HepG2 (cell line): ENCODE measurements around the gene IPMK. TPM values are rescaled to one million over a fixed set of nuclear protein-coding genes. Genes with fewer than 3 reads are reported as not detected.

Experiments used
- AGO2 ChIP-seq: fragments of 200-400 bp; formaldehyde crosslinking; optimal IDR thresholded peaks from 2 replicates; pipeline ENCODE3; 2017; ENCODE audit warnings: mild to moderate bottlenecking, low read depth, low read length, moderate library complexity
- ARID5B ChIP-seq: IDR thresholded peaks from 2 replicates; pipeline ENCODE4 v1.4.0; 2020; ENCODE audit warnings: mild to moderate bottlenecking, missing genetic modification reagents
- ARNT2 ChIP-seq: sonication (generic); formaldehyde crosslinking; IDR thresholded peaks from 2 replicates; pipeline ENCODE4 v1.8.0; 2022; ENCODE audit warnings: mild to moderate bottlenecking, low read depth, missing genetic modification reagents, moderate library complexity
- CREM ChIP-seq, 2 experiments: sonication (generic) in 1 of 2; formaldehyde crosslinking in 1 of 2; IDR thresholded peaks; 2 replicates each; pipeline versions ENCODE4 v1.4.0 to v1.6.1; 2016 to 2020; ENCODE audit warnings: antibody characterized with exemption in 1 of 2, mild to moderate bottlenecking in 1 of 2, missing genetic modification reagents in 1 of 2
- HNRNPLL ChIP-seq: fragments of 200-400 bp; formaldehyde crosslinking; IDR thresholded peaks from 2 replicates; pipeline ENCODE4 v1.6.1; 2017; ENCODE audit warnings: mild to moderate bottlenecking, low read depth, low read length; ENCODE audit not compliant: poor library complexity, severe bottlenecking
- KAT7 ChIP-seq: IDR thresholded peaks from 2 replicates; pipeline ENCODE4 v1.6.1; 2018; ENCODE audit warnings: borderline replicate concordance, missing compliant biosample characterization
- MEIS2 ChIP-seq: sonication (generic); formaldehyde crosslinking; IDR thresholded peaks from 2 replicates; pipeline ENCODE4 v1.9.0; 2021; ENCODE audit warnings: mild to moderate bottlenecking, missing genetic modification reagents
- POLR2A ChIP-seq, 2 experiments: IDR thresholded peaks; 2 replicates each; pipeline ENCODE4 v1.6.1; 2011; ENCODE audit warnings: low read depth in 2 of 2, low read length in 2 of 2, mild to moderate bottlenecking in 1 of 2, moderate library complexity in 1 of 2; ENCODE audit not compliant: insufficient read depth in 1 of 2
- SIN3B ChIP-seq: fragments of 150-350 bp; IDR thresholded peaks from 2 replicates; pipeline ENCODE4 v1.6.1; 2014; ENCODE audit warnings: low read length
- TARDBP ChIP-seq: sonication (generic); formaldehyde crosslinking; IDR thresholded peaks from 2 replicates; pipeline ENCODE4 v1.8.0; 2022; ENCODE audit warnings: mild to moderate bottlenecking, missing genetic modification reagents
- TFDP1 ChIP-seq: IDR thresholded peaks from 2 replicates; pipeline ENCODE4 v1.6.1; 2016; ENCODE audit warnings: missing compliant biosample characterization, missing genetic modification reagents, borderline replicate concordance
- TSC22D2 ChIP-seq: sonication (generic); formaldehyde crosslinking; IDR thresholded peaks from 2 replicates; pipeline ENCODE4 v1.5.1; 2020; ENCODE audit warnings: missing genetic modification reagents, mild to moderate bottlenecking, borderline replicate concordance
- ZFP91 ChIP-seq: sonication (generic); formaldehyde crosslinking; IDR thresholded peaks from 2 replicates; pipeline ENCODE4 v1.9.0; 2022; ENCODE audit warnings: missing genetic modification reagents, mild to moderate bottlenecking, borderline replicate concordance
- ZNF292 ChIP-seq: sonication (generic); formaldehyde crosslinking; IDR thresholded peaks from 2 replicates; pipeline ENCODE4 v1.8.1; 2022; ENCODE audit warnings: mild to moderate bottlenecking, low read depth, missing genetic modification reagents, borderline replicate concordance
- ZNF724P ChIP-seq: sonication (generic); formaldehyde crosslinking; IDR thresholded peaks from 2 replicates; pipeline ENCODE4 v1.8.0; 2022; ENCODE audit warnings: missing genetic modification reagents, borderline replicate concordance
- ZNF816 ChIP-seq: sonication (generic); formaldehyde crosslinking; IDR thresholded peaks from 2 replicates; pipeline ENCODE4 v1.8.0; 2022; ENCODE audit warnings: missing genetic modification reagents, mild to moderate bottlenecking, borderline replicate concordance
- ZNF841 ChIP-seq: sonication (generic); formaldehyde crosslinking; IDR thresholded peaks from 2 replicates; pipeline ENCODE4 v1.8.1; 2023; ENCODE audit warnings: missing genetic modification reagents, borderline replicate concordance
- ZSCAN20 ChIP-seq: sonication (generic); formaldehyde crosslinking; IDR thresholded peaks from 2 replicates; pipeline ENCODE4 v1.4.0; 2020; ENCODE audit warnings: missing genetic modification reagents, mild to moderate bottlenecking, borderline replicate concordance
- ZSCAN9 ChIP-seq: IDR thresholded peaks from 2 replicates; pipeline ENCODE4 v1.6.1; 2016; ENCODE audit warnings: borderline replicate concordance
- polyA plus RNA-seq, 8 experiments: library from polyadenylated mRNA; depleted of rRNA in 3 of 8; stranded (reverse) in 7 of 8; unstranded in 1 of 8; fragments of >200 nt; fragmentation: Illumina TruSeq in 4 of 8; extraction: Trizol in 4 of 8; gene quantifications; 2 replicates each; pipeline versions ENCODE4 v1.2.1 to v1.2.3, GENCODE V29; 2011 to 2016; ENCODE audit warnings: low read depth in 4 of 8, missing spikeins in 1 of 8, mixed read lengths in 1 of 8; ENCODE audit not compliant: insufficient read depth in 1 of 8
- total RNA-seq, 5 experiments: library from RNA; depleted of rRNA; stranded (reverse); fragments of >200 nt; fragmentation: Illumina TruSeq; extraction: Trizol; gene quantifications; 2 replicates each; pipeline ENCODE4 v1.2.3, GENCODE V29; 2016; ENCODE audit warnings: low read depth in 1 of 5

IPMK gene
- total and polyA plus RNA-seq, 2 of the 13 experiments (the other 11 are each of a cell fraction or from before 2014, with no cell fraction given): 2.7 to 3.9 TPM

- peak; percentile 56 for TF ChIP-seq HNRNPLL
- 0 out of 2 replicates have a peak, but pooled peaks have one; percentile 33 for TF ChIP-seq TSC22D2
- TF ChIP-seq TFDP1 (CRISPR knock-in tag): peak; percentile 93
- 0 out of 2 replicates have a peak, but pooled peaks have one; percentile 24 for TF ChIP-seq ZNF816 (CRISPR knock-in tag)
- TF ChIP-seq SIN3B: peak; percentile 86
- peak; percentile 82 for TF ChIP-seq ARNT2 (CRISPR knock-in tag)
- TF ChIP-seq ZNF724P (CRISPR knock-in tag): peak; percentile 66; the same call in 1 of the 2 replicates
- TF ChIP-seq TARDBP: 0 out of 2 replicates have a peak, but pooled peaks have one; percentile 36
- TF ChIP-seq ZSCAN9: no peak
- TF ChIP-seq ZNF292: 0 out of 2 replicates have a peak, but pooled peaks have one; percentile 12
- TF ChIP-seq MEIS2 (CRISPR knock-in tag): 0 out of 2 replicates have a peak, but pooled peaks have one; percentile 65
- TF ChIP-seq CREM (IDR thresholded peaks at IDR 0.05): 0 out of 2 replicates have a peak, but pooled peaks have one; percentile 7
- TF ChIP-seq CREM (CRISPR knock-in tag; IDR thresholded peaks at IDR 0.05): no peak
- no peak for TF ChIP-seq ZSCAN20
- peak; percentile 27; the same call in 1 of the 2 replicates for TF ChIP-seq ARID5B
- TF ChIP-seq KAT7 (CRISPR knock-in tag): peak; percentile 31; the same call in 1 of the 2 replicates
- TF ChIP-seq POLR2A (IDR thresholded peaks at IDR 0.05; ENCODE audit: insufficient read depth in 1 of 2, low read depth in 2 of 2, low read length in 2 of 2): peak; percentile 42 to 69; a peak in 3 of 4 replicates
- TF ChIP-seq ZNF841: peak; percentile 56; the same call in 1 of the 2 replicates
- no peak; the same call in 1 of the 2 replicates for TF ChIP-seq ZFP91
- TF ChIP-seq AGO2: peak; percentile 9
These were observed at the start of gene IPMK (continued) for GRCh38 chr10:58267713-58268453.
